Mesenchymal stem cell (in vitro differentiated cells and primary cell): ENCODE results near the gene SEZ6L2.
"Not testable (repeated sequence)": the region's sequence is repeated elsewhere in the genome, so short reads cannot be mapped to it uniquely, and the experiment has no call there.

Experiments
- DNase-seq: peaks from one replicate; pipeline ENCODE4 v3.0.0-alpha.2; 2013
- H2AFZ ChIP-seq: one replicate; pipeline ENCODE4 v1.6.1; 2013; ENCODE audit warnings: low read depth, mild to moderate bottlenecking, control low read depth, inconsistent platforms, low read length, moderate library complexity
- H2AK5ac ChIP-seq: 2 replicates; pipeline ENCODE4 v1.6.1; 2013; ENCODE audit warnings: low read length, moderate library complexity, mild to moderate bottlenecking, inconsistent platforms; ENCODE audit not compliant: severe bottlenecking
- H2BK120ac ChIP-seq: one replicate; pipeline ENCODE4 v1.6.1; 2013; ENCODE audit warnings: low read depth, mild to moderate bottlenecking, inconsistent platforms, low read length, moderate library complexity
- H2BK12ac ChIP-seq, 2 experiments: one replicate each; pipeline ENCODE4 v1.6.1; 2013; ENCODE audit warnings: inconsistent platforms in 2 of 2, low read length in 2 of 2, mild to moderate bottlenecking in 2 of 2, moderate library complexity in 2 of 2, control low read depth in 1 of 2
- H2BK15ac ChIP-seq: one replicate; pipeline ENCODE4 v1.6.1; 2013; ENCODE audit warnings: mild to moderate bottlenecking, low read depth, inconsistent platforms; ENCODE audit not compliant: poor library complexity, severe bottlenecking
- H2BK5ac ChIP-seq: 2 replicates; pipeline ENCODE4 v1.6.1; 2013; ENCODE audit warnings: low read depth, mild to moderate bottlenecking, low read length, control low read depth, inconsistent platforms; ENCODE audit not compliant: poor library complexity, severe bottlenecking
- H3K14ac ChIP-seq, 2 experiments: one replicate each; pipeline ENCODE4 v1.6.1; 2013; ENCODE audit warnings: inconsistent platforms in 2 of 2, low read length in 2 of 2, control low read depth in 1 of 2, mild to moderate bottlenecking in 1 of 2, moderate library complexity in 1 of 2
- H3K18ac ChIP-seq, 2 experiments: one replicate each; pipeline ENCODE4 v1.6.1; 2013; ENCODE audit warnings: inconsistent platforms in 2 of 2, low read length in 2 of 2, control low read depth in 1 of 2, low read depth in 1 of 2, mild to moderate bottlenecking in 1 of 2
- H3K23ac ChIP-seq, 2 experiments: one replicate each; pipeline ENCODE4 v1.6.1; 2013; ENCODE audit warnings: inconsistent platforms in 2 of 2, low read length in 2 of 2, mild to moderate bottlenecking in 2 of 2, moderate library complexity in 2 of 2, control low read depth in 1 of 2
- H3K27ac ChIP-seq: 2 replicates; pipeline ENCODE4 v1.5.1; 2013; ENCODE audit warnings: mild to moderate bottlenecking, moderate library complexity, low read length, control low read depth, inconsistent platforms; ENCODE audit not compliant: poor library complexity, severe bottlenecking
- H3K27me3 ChIP-seq, 2 experiments: 2 replicates each; pipeline versions ENCODE4 v1.6.1 to v1.7.0; 2013; ENCODE audit warnings: low read length in 2 of 2, mild to moderate bottlenecking in 2 of 2, moderate library complexity in 2 of 2, control low read depth in 1 of 2, inconsistent platforms in 1 of 2; ENCODE audit not compliant: control insufficient read depth in 1 of 2, insufficient read depth in 1 of 2
- H3K36me3 ChIP-seq, 2 experiments: 2 replicates each; pipeline versions ENCODE4 v1.6.1 to v1.7.0; 2013; ENCODE audit warnings: low read length in 2 of 2, control low read depth in 1 of 2, inconsistent platforms in 1 of 2, low read depth in 1 of 2, mild to moderate bottlenecking in 1 of 2; ENCODE audit not compliant: insufficient read depth in 2 of 2, control insufficient read depth in 1 of 2
- H3K4ac ChIP-seq, 2 experiments: one replicate each; pipeline ENCODE4 v1.6.1; 2013; ENCODE audit warnings: inconsistent platforms in 2 of 2, low read length in 2 of 2, mild to moderate bottlenecking in 2 of 2, moderate library complexity in 2 of 2, control low read depth in 1 of 2, low read depth in 1 of 2
- H3K4me1 ChIP-seq: 2 replicates; pipeline ENCODE4 v1.6.1; 2013; ENCODE audit warnings: low read depth, low read length, control low read depth; ENCODE audit not compliant: control insufficient read depth, insufficient read depth
- H3K4me2 ChIP-seq: 2 replicates; pipeline ENCODE4 v1.6.1; 2013; ENCODE audit warnings: low read length, mild to moderate bottlenecking, inconsistent platforms; ENCODE audit not compliant: poor library complexity, severe bottlenecking
- H3K4me3 ChIP-seq, 2 experiments: 2 replicates each; pipeline versions ENCODE4 v1.5.1 to v1.7.0; 2013; ENCODE audit warnings: low read length in 2 of 2, mild to moderate bottlenecking in 2 of 2, control low read depth in 1 of 2, low read depth in 1 of 2; ENCODE audit not compliant: insufficient read depth in 1 of 2
- H3K79me1 ChIP-seq: replicated peaks from 2 replicates; pipeline ENCODE4 v1.6.1; 2013; ENCODE audit warnings: mild to moderate bottlenecking, control low read depth, low read length, inconsistent platforms; ENCODE audit not compliant: poor library complexity, severe bottlenecking
- H3K9ac ChIP-seq: 2 replicates; pipeline ENCODE4 v1.7.0; 2013; ENCODE audit warnings: mild to moderate bottlenecking, low read length, moderate library complexity
- H3K9me3 ChIP-seq: 2 replicates; pipeline ENCODE4 v1.7.0; 2013; ENCODE audit warnings: mild to moderate bottlenecking, low read length; ENCODE audit not compliant: control insufficient read depth
- H4K8ac ChIP-seq: one replicate; pipeline ENCODE4 v1.6.1; 2013; ENCODE audit warnings: inconsistent platforms, mild to moderate bottlenecking, low read length, moderate library complexity
- H4K91ac ChIP-seq: one replicate; pipeline ENCODE4 v1.6.1; 2013; ENCODE audit warnings: mild to moderate bottlenecking, low read length, inconsistent platforms
- WGBS: methylation state at CpG from one replicate; pipeline ENCODE4 v1.1.7; 2013; ENCODE audit warnings: mixed read lengths; 5-methylcytosine and 5-hydroxymethylcytosine counted together

The SEZ6L2 gene

DNA sequence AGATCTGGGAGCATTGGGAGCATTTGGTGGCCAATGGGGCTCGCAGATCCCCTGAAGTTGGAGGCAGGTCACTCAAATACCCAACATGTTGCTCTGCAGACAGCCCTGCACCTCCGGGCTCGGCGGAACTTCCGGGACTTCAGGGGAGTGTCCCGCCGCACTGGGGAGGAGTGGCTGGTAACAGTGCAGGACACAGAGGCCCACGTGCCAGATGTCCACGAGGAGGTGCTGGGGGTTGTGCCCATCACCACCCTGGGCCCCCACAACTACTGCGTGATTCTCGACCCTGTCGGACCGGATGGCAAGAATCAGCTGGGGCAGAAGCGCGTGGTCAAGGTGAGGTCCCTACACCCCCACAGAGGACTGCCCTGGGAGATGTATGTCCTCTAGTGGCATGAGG is 62.7 kb downstream of the SEZ6L2 start:
- H3K27me3 ChIP-seq: no peaks in the 10 kb centered on the region
- WGBS: 89% methylated on average over 15 of the region's 15 CpGs
- H2AK5ac ChIP-seq: no peak overlapping the region
- no peak overlapping the region for H3K27ac ChIP-seq
- no peak overlapping the region for H2BK12ac ChIP-seq
- H3K36me3 ChIP-seq: peaks cover 82 to 95% of the 10 kb centered on the region in 2 experiments
- H2AFZ ChIP-seq: no peak overlapping the region
- H3K9ac ChIP-seq: no peak overlapping the region
- H3K4ac ChIP-seq: peak overlapping the region in 1 of 2 experiments; percentile 10
- H3K18ac ChIP-seq: no peak overlapping the region
- no peak overlapping the region for H2BK5ac ChIP-seq
- H3K79me1 ChIP-seq: peaks cover 39% of the 10 kb centered on the region
- no peak overlapping the region for H2BK120ac ChIP-seq
- H3K9me3 ChIP-seq: no peaks in the 10 kb centered on the region
- no peak overlapping the region for H3K14ac ChIP-seq
- DNase-seq: no peak
- no peak overlapping the region for H3K23ac ChIP-seq
- peaks cover 2% of the 10 kb centered on the region for H3K4me1 ChIP-seq
- no peak overlapping the region for H2BK15ac ChIP-seq
- H4K8ac ChIP-seq: peak overlapping the region; percentile 24
- H3K4me2 ChIP-seq: no peak overlapping the region
- no peak overlapping the region for H4K91ac ChIP-seq
- no peak overlapping the region for H3K4me3 ChIP-seq

DNA sequence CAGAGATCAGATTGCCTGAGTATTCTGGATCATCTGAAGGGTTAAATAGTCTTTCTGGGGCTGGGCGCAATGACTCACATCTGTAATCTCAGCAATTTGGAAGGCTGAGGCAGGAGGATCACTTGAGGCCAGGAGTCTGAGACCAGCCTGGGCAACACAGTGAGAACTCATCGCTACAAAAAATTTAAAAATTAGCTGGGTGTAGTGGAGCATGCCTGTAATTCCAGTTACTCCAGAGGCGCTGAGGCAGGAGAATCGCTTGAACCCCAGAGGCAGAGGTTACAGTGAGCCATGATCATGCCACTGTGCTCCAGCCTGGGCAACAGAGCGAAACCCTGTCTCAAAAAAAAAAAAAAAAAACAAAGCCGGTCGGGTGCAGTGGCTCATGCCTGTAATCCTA is 63.4 kb downstream of the SEZ6L2 start:
- Histone ChIP-seq H3K9ac (no peak overlapping the region), H3K36me3 (peaks cover 82 to 95% of the 10 kb centered on the region in 2 experiments), H3K14ac (no peak overlapping the region), H3K27ac (no peak overlapping the region), H2AFZ (no peak overlapping the region), H2BK15ac (no peak overlapping the region), H3K23ac (no peak overlapping the region), H3K4me3 (no peak overlapping the region), H3K9me3 (no peaks in the 10 kb centered on the region), H3K27me3 (no peaks in the 10 kb centered on the region), H4K8ac (no peak overlapping the region), H2BK120ac (no peak overlapping the region), H2BK5ac (no peak overlapping the region), H4K91ac (no peak overlapping the region), H2BK12ac (no peak overlapping the region), H3K4me2 (no peak overlapping the region), H3K79me1 (peaks cover 38% of the 10 kb centered on the region), H3K18ac (no peak overlapping the region), H3K4ac (no peak overlapping the region), H2AK5ac (no peak overlapping the region), H3K4me1 (peaks cover 2% of the 10 kb centered on the region)
- 91% methylated on average over 7 of the region's 7 CpGs for WGBS
- DNase-seq: no peak

DNA sequence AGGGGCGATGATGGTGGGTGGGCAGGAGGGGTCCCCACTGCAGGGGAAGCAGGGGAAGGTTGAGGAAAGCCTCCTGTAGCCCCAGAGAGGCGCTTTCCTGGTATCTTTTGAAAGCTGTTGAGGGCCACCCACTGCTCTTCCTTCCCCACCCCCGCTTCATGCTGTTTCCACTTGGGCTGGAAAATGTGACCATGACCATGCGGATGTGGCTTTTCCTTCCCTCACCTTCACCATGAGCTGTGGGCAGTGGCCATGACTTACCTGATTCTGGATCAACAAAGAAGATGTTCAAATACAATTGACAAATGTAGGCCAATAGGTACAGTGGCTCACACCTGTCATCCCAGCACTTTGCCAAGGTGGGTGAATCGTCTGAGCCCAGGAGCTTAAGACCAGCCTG is 65.3 kb downstream of the SEZ6L2 start:
- H3K4me3 ChIP-seq: no peak overlapping the region
- H2AK5ac ChIP-seq: no peak overlapping the region
- H3K18ac ChIP-seq: no peak overlapping the region
- no peak overlapping the region for H2AFZ ChIP-seq
- no peak overlapping the region for H2BK12ac ChIP-seq
- no peak overlapping the region for H2BK120ac ChIP-seq
- H2BK5ac ChIP-seq: no peak overlapping the region
- H3K4ac ChIP-seq: no peak overlapping the region
- H3K4me2 ChIP-seq: no peak overlapping the region
- H2BK15ac ChIP-seq: no peak overlapping the region
- no peak overlapping the region for H3K23ac ChIP-seq
- H3K27me3 ChIP-seq: no peaks in the 10 kb centered on the region
- H3K36me3 ChIP-seq: peaks cover 77 to 93% of the 10 kb centered on the region in 2 experiments
- H3K14ac ChIP-seq: no peak overlapping the region
- 98% methylated on average over 5 of the region's 5 CpGs for WGBS
- no peak overlapping the region for H4K8ac ChIP-seq
- no peaks in the 10 kb centered on the region for H3K9me3 ChIP-seq
- H3K4me1 ChIP-seq: peaks cover 4% of the 10 kb centered on the region
- DNase-seq: no peak
- no peak overlapping the region for H3K27ac ChIP-seq
- H3K79me1 ChIP-seq: peaks cover 31% of the 10 kb centered on the region
- H4K91ac ChIP-seq: no peak overlapping the region
- no peak overlapping the region for H3K9ac ChIP-seq

DNA sequence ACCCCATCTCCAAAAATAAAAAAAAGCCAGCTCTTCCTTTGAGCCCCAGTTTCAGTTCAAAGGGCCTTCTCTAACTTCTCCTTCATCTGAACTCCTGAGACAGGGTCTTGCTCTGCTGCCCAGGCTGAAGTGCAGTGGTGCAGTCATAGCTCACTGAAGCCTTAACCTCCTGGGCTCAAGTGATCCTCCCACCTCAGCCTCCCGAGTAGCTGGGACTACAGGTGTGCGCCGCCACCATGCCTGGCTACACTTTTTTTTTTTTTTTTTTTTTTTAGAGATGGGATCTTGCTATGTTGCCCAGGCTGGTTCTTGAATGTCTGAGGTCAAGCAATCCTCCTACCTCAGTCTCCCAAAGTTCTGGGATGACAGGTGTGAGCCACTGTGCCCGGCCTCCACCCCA is 66.1 kb downstream of the SEZ6L2 start:
- H3K18ac ChIP-seq, H3K9ac ChIP-seq, H3K4me2 ChIP-seq, H2AFZ ChIP-seq, H2BK12ac ChIP-seq, H2BK120ac ChIP-seq, H2AK5ac ChIP-seq, DNase-seq, H2BK5ac ChIP-seq, H3K9me3 ChIP-seq, H3K27ac ChIP-seq, H3K4me3 ChIP-seq, H3K4me1 ChIP-seq, H3K14ac ChIP-seq, H3K23ac ChIP-seq, H2BK15ac ChIP-seq, H4K8ac ChIP-seq, H4K91ac ChIP-seq, H3K27me3 ChIP-seq, H3K4ac ChIP-seq: not testable (repeated sequence)
- H3K79me1 ChIP-seq: peaks cover 28% of the 10 kb centered on the region
- H3K36me3 ChIP-seq: peaks cover 70 to 87% of the 10 kb centered on the region in 2 experiments
- WGBS: 100% methylated on average over 2 of the region's 4 CpGs
